Urinary bladder (tissue), 4 donors: ENCODE results near the gene ACY1. TPM values are rescaled to one million over a fixed set of nuclear protein-coding genes. Genes with fewer than 3 reads are reported as not detected.

Experiments used
- DNase-seq: peaks from one replicate; pipeline ENCODE4 v3.0.0-alpha.2; 2015; ENCODE audit errors: extremely low spot score
- H3K27ac ChIP-seq: one replicate; pipeline ENCODE4 v1.5.1; 2013; ENCODE audit warnings: low read depth, mild to moderate bottlenecking, moderate library complexity
- H3K36me3 ChIP-seq: one replicate; pipeline ENCODE4 v1.6.1; 2013; ENCODE audit warnings: mild to moderate bottlenecking, moderate library complexity; ENCODE audit not compliant: insufficient read depth
- H3K4me1 ChIP-seq: one replicate; pipeline ENCODE4 v1.6.1; 2013; ENCODE audit warnings: mild to moderate bottlenecking, moderate library complexity; ENCODE audit not compliant: insufficient read depth
- H3K4me3 ChIP-seq: one replicate; pipeline ENCODE4 v1.5.1; 2013; ENCODE audit warnings: low read depth, low read length
- WGBS: extraction: QIAGEN DNeasy Blood & Tissue Kit; methylation state at CpG from one replicate; pipeline ENCODE4 v1.1.7; 2013; 5-methylcytosine and 5-hydroxymethylcytosine counted together
- polyA plus RNA-seq: library from polyadenylated mRNA; stranded (reverse); fragments of 200-250 nt; gene quantifications from one replicate; pipeline ENCODE4 v1.2.3, GENCODE V29; 2013
- total RNA-seq: library from RNA; depleted of rRNA; stranded (reverse); fragments of >200 nt; gene quantifications from one replicate; pipeline ENCODE4 v1.2.3, GENCODE V29; 2014
- donor health status: healthy with polysubstance abuse.
- donor health status: healthy.

ACY1 gene
- total and polyA plus RNA-seq, 2 donors: 10.6 to 20.0 TPM

DNA sequence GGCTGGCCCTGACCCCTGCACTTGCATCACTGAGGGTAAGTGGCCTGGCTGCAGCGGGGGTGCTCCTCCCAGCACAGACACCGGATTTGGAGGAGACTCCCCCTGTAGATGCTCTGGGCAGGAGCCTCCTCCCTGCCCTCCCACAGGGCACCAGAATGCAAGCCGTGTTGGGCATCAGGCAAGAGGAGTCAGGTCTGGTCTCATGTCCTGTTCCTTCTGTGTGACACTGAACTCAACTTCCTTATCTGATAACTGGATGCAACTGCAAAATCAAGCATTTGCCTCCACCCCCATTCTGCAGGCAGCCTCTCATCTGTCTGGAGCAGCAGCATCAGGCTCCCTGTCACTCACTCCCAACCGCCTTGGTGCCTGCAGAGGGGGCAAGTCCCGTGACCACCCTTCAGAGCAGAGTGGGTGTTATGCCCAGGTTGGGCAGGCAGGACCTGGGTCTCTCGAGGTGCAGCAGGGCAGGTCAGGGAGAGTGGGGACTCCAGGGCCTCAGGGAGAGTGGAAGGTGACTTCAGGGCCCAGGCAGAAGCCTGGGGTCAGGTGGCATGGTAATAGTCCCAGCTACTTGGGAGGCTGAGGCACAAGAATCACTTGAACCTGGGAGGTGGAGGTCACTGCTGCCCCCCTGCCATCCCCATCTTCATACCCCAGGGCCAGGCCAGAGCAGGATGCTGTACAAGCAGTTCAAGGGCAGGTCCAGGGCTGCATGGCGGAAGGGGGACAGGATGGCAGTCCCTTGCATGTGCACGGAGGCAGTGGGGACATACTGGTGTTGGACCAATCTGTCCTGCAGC, 22.9 kb downstream of the ACY1 start:
- no peak overlapping the region for H3K27ac ChIP-seq
- H3K4me3 ChIP-seq: no peak overlapping the region
- no peak for DNase-seq
- H3K4me1 ChIP-seq: no peaks in the 10 kb centered on the region
- no peaks in the 10 kb centered on the region for H3K36me3 ChIP-seq
- WGBS: 58% methylated on average over 8 of the region's 8 CpGs

DNA sequence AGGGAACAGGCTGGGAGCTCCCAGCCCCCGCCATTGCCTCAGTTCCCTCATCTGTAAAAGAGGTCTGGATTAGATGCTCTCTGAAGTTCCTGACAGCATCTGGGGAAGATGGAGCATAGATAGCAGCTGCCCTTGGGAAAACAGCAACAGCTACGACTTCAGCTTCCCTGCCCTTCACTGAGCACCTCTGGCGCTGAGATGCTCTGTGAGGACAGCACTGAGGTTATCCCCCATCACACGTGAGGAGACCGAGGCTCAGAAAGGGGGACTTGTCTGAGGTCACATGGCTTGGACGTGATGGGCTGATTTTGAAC, 23.4 kb downstream of the ACY1 start:
- DNase-seq: no peak
- H3K4me3 ChIP-seq: no peak overlapping the region
- H3K27ac ChIP-seq: no peak overlapping the region
- 84% methylated on average over 6 of the region's 6 CpGs for WGBS
- no peaks in the 10 kb centered on the region for H3K4me1 ChIP-seq
- no peaks in the 10 kb centered on the region for H3K36me3 ChIP-seq

DNA sequence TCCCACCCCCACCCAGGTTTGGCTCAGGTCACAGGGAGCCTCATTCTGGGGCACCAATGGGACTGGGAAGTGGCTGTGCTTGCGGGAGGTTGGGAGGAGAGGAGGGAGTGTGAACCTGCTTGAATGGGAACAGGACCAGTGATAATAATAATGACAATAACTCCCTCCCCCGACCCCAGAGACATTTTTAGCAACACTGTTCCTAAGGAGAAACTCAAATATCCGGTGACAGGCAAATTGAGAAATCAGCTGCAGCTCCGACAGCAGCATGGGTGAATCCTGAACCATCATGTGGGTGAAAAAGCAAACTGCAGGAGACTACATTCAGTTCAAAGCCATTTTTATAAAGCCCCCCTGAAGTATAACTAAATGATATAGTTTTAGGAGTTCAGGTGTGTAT, 24.0 kb downstream of the ACY1 start:
- no peaks in the 10 kb centered on the region for H3K4me1 ChIP-seq
- no peak for DNase-seq

DNA sequence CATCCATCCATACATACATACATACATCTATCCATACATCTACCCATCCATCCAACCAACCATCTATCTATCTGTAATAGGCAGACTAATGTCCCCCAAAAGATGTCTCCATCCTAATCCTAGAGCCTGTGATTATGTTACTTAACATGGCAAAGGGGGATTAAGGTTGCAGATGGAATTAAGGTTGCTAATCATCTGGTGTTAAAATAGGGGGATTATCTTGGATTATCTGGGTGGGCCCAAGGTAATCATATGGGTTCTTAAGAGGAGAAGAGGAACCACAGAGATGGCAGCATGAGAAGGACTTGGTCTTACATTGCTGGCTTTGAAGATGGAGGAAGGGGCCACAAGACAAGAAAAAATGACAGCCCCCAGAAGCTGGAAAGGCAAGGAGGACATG, 27.1 kb downstream of the ACY1 start:
- DNase-seq: no peak
- H3K27ac ChIP-seq: no peak overlapping the region

More for the DNA sequence above, 24.0 kb downstream of the ACY1 start:
- 85% methylated on average over 4 of the region's 4 CpGs for WGBS
- H3K36me3 ChIP-seq: no peaks in the 10 kb centered on the region
- no peak overlapping the region for H3K4me3 ChIP-seq
- no peak overlapping the region for H3K27ac ChIP-seq

DNA sequence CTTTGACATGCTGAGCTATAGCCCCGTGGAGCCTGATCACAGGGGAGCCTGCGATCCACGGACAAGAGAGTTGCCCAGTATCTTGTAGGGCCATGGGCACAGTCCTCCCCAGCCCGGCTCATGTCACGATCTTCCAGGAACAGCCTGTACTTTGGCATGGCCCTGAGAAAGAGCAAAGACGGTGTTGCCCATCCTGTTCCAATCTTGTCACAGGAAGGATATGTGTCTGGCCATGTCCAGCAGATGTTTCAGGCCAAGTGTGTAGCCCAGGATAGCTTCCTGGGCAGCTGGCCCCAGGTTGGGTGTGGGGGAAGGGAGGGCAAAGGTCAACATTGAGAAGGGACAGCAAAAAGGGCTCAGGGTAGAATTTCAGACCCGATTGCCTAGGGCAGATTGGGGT, 29.4 kb downstream of the ACY1 start:
- Histone ChIP-seq H3K4me3 (no peak overlapping the region), H3K27ac (no peak overlapping the region), H3K4me1 (no peaks in the 10 kb centered on the region), H3K36me3 (no peaks in the 10 kb centered on the region)
- 72% methylated on average over 7 of the region's 7 CpGs for WGBS
- no peak for DNase-seq

More for the DNA sequence above, 27.1 kb downstream of the ACY1 start:
- no peaks in the 10 kb centered on the region for H3K4me1 ChIP-seq
- no peak overlapping the region for H3K4me3 ChIP-seq
- no peaks in the 10 kb centered on the region for H3K36me3 ChIP-seq

DNA sequence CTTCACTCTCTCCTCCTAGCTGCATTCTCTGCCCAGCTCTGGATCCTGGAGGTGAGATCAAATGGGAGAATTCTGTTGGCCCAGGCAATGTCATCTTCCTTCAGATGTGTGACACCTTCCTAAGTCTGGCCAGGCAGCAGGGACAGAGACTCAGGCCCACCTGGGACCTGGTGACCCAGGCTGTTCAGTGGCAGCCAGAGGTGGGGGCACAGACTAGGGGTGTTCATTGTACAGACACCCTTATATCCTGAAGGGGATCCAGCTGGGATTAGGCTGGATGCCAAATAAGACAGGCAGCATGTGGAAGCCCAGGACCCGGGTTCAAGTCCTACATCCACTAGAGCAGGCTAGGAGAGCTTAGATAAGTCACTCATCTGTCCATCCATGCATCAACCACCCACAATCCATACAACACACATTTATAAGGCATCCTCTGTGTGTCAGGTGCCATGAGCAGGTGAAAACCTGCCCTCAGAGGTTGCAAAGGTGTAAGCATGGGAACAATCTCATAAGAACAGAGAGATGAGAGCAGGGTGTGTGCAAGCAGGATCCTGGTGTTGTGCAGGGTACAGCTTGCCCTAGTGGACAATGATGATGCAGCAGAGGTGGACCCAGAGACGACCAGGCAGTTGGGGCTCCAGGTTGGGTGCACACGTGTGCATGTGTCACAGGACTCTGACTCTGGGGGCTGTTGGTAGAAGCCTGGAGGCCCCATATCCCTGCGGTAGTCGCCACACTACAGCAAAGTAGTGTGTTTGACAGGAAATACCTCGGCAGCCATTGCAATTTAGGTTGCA, 30.7 kb downstream of the ACY1 start:
- no peaks in the 10 kb centered on the region for H3K4me1 ChIP-seq
- 89% methylated on average over 6 of the region's 6 CpGs for WGBS
- H3K4me3 ChIP-seq: no peak overlapping the region
- H3K27ac ChIP-seq: no peak overlapping the region
- no peak for DNase-seq
- no peaks in the 10 kb centered on the region for H3K36me3 ChIP-seq

DNA sequence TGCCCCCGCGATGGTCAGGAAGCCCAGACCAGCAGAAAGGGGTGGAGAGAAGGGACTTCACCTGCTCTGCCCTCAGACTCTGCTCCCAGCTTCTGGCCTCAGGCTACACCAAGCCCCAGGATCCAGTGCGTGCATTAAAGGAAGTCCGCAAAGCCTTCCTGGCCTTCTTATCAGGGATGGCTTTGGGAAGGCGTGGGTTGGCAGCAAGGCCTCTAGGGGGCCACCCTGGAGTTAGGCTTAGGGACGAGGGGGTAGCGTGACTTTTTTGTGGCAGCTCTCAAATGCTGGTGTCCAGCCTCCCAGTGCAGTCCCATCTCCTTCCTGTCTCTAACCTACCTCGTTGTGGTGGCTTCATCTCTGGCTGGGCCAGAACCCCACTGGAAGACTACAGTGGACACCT, 31.3 kb downstream of the ACY1 start:
- H3K4me1 ChIP-seq: no peaks in the 10 kb centered on the region
- no peak overlapping the region for H3K27ac ChIP-seq
- DNase-seq: no peak
- H3K36me3 ChIP-seq: no peaks in the 10 kb centered on the region
- WGBS: 74% methylated on average over 8 of the region's 8 CpGs
- no peak overlapping the region for H3K4me3 ChIP-seq

DNA sequence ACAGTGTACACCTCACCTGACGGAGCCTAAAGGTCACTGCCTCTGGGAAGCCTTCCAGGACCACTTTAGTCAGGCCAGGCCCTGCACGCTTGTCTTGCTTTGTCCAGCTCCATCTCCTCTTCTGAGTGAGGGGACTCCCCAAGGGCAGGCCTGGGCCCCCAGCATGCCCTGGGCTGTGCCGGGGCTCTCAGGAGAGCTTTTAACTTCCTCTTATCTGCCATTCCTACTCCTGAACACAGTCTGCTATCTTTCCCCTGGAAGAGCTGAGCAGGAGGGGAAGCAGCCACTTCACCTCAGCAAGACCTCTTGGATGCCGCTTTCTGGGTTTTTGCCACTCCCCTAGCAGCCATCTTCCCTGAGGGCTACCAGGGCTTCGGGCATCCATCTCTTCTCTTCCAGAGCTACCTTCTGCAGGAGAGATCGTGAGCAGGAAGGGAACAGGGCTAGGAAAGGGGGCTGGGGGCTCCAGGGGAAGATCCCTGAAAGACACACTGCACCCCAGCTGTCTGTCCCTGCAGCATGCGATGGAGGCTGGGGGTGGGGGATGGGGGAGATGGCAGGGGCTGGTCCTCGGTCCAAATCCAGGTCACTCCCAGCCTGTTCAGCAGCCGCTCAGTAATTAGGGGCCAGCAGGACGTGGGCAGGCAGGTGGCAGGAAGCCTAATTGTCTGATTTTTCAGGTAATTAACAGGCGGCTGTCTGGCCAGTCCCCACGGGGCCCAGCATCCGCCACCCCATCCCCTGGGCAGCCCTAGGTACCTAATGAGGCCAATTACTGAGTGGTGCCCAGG, 32.3 kb downstream of the ACY1 start:
- Histone ChIP-seq H3K4me3 (no peak overlapping the region), H3K27ac (no peak overlapping the region), H3K36me3 (no peaks in the 10 kb centered on the region), H3K4me1 (no peaks in the 10 kb centered on the region)
- 86% methylated on average over 13 of the region's 13 CpGs for whole genome bisulfite sequencing
- DNase-seq: no peak

DNA sequence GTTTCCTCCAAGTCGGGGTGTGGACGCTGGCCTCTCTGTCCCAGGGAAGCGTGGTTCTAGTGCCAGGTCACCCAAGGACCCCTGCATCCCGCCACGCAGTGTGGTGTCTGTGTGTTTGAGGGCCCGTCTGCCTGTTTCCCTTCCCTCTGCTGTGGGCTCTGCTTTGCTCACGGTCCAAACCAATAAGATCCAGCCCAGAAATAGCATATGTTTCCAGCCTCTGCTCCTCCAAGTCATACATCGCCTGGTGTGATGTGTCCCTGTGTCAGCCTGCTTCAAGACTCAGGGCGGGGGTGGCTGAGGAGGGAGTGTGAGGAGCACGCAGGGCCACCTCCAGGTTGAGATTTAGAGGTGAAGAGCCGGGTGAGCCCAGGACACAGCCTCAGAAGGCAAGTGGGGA, 34.3 kb downstream of the ACY1 start:
- DNase-seq: no peak
- 78% methylated on average over 11 of the region's 11 CpGs for WGBS
- no peak overlapping the region for H3K27ac ChIP-seq
- H3K4me3 ChIP-seq: no peak overlapping the region
- no peaks in the 10 kb centered on the region for H3K36me3 ChIP-seq
- no peaks in the 10 kb centered on the region for H3K4me1 ChIP-seq

DNA sequence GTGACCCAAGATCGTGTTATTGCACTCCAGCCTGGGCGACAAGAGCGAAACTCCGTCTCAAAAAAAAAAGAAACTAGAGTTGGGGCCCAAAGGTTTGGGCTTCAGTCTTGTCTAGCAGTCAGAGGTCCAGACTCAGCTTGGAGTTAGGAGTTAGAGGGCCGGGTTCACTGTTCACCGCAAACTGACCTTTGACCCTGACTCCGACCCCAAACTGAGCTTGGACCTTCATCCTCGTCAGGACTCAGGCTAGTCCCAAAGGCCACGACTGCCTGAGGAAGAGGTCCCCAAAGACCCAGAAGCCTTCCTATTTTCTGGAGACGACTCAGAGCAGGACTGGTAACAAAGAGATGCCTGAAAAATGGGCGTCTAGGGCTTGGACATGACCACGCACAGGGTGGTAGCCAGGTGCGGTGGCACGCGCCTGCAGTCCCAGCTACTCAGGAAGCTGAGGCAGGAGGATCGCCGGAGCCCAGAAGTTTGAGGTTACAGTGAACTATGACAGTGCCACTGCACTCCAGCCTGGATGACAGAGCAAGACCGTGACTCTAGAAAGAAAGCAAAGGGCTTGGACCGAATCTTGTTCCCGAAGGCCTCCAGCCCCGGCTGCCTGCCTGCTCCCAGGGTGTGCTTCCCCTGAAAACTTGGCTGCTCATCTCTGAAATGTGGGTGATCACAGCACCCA, 35.1 kb downstream of the ACY1 start:
- DNase-seq: no peak
- Histone ChIP-seq H3K4me3 (no peak overlapping the region), H3K27ac (no peak overlapping the region), H3K4me1 (no peaks in the 10 kb centered on the region), H3K36me3 (no peaks in the 10 kb centered on the region)
- WGBS: 94% methylated on average over 21 of the region's 21 CpGs

DNA sequence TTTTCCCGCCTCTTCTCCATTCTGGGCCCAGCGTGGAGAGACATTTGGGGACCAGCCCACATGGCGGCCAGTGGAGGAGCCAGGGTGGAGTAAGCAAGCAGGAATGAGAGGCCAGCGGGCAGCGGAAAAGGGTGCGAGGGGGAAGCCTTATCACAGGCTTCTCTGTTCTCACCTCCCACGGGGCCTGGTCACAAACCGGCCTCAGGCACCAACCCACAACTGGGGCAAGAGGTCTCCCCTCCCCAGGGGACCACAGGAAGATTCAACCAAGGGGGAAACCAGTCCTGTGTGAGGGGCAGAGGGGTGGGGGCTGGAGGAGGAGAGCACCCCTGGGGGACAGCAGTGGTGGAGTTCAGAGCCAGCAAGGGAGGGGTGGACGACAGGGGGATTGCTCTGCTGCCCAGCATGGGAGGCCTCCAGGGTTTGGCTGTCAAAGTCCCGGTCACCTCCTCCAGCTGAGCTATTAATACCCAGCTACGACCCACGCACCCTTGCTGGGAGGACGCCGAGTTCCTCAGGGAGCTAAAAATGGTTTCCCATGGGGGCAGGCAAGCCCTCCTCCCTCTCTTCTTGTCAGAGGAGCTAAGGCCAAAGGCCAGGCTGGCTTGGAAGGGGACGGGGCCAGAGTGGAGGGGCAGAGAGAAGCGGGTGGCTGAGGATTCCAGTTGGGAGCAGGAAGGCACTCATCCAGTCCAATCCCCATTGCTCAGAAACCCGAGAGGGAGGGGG, 36.2 kb downstream of the ACY1 start:
- WGBS: 64% methylated on average over 17 of the region's 17 CpGs
- Histone ChIP-seq H3K4me1 (no peaks in the 10 kb centered on the region), H3K27ac (no peak overlapping the region), H3K36me3 (no peaks in the 10 kb centered on the region), H3K4me3 (no peak overlapping the region)
- no peak for DNase-seq

DNA sequence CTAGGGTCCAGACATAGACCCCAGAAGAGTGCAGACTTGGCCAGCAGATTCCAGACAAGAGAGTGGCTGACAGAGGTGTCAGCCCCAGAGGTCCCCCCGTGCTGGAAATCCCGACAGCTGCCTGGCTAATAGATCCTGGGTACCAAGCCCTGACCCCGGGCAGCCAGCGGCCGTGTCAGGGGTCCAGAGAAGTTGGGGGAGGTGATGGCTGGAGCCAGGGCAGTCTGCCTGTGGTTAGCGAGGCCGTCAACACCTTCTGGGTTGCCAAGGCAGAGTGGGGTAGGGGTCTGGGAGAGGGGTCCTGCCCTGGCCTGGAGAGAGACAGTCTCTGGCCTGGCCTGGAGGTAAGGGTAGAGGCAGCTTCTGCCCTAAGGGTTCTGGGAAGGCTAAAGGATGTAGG, 37.5 kb downstream of the ACY1 start:
- Histone ChIP-seq H3K36me3 (no peaks in the 10 kb centered on the region), H3K27ac (no peak overlapping the region), H3K4me3 (no peak overlapping the region), H3K4me1 (no peaks in the 10 kb centered on the region)
- DNase-seq: no peak
- 94% methylated on average over 7 of the region's 7 CpGs for WGBS
